HCT116 (cell line): Measurements from ENCODE around the gene KMT2E. TPM values are rescaled to one million over a fixed set of nuclear protein-coding genes. Genes with fewer than 3 reads are reported as not detected.

Experiments used
- ATAC-seq: fragments of 200-7000 bp; cut with Tn5 transposase; 2 replicates; pipeline ENCODE4 v1.9.1; 2020; ENCODE audit warnings: mild to moderate bottlenecking, moderate library complexity
- BruUV-seq: library from RNA; stranded (reverse); fragments of 400-500 nt; replicated peaks from 2 replicates; lab custom pipeline; 2021; lab: Mats Ljungman, UMichigan
- CTCF ChIA-PET: fragments of 300-600 bp; sonication (Branson Sonifier 250); formaldehyde crosslinking; loops from one replicate; lab custom pipeline; 2021; ENCODE audit warnings: antibody characterized with exemption; lab: Charles Lee
- POLR2A ChIA-PET: fragments of 300-600, 350-600 bp; sonication (Branson Sonifier 250); formaldehyde crosslinking; loops from one replicate; lab custom pipeline; 2021; ENCODE audit warnings: antibody characterized with exemption; lab: Charles Lee
- RAD21 ChIA-PET, 2 experiments: fragments of 300-600 bp; sonication (Branson Sonifier 250); formaldehyde crosslinking; loops; one replicate each; lab custom pipeline; 2023; ENCODE audit warnings: low total read pairs in 2 of 2; ENCODE audit not compliant: uncharacterized antibody in 2 of 2, unreplicated experiment in 2 of 2, low non-redundant PET in 1 of 2; lab: Charles Lee
- DNase-seq: peaks from one replicate; pipeline ENCODE4 v3.0.0-alpha.2; 2010; ENCODE audit warnings: low read depth, low spot score
- H2AFZ ChIP-seq: fragments of 200-600 bp; shearing (Covaris generic), sonication (generic); 2 replicates; pipeline ENCODE4 v1.6.1; 2017; ENCODE audit warnings: low read depth, mixed run types, mixed read lengths, antibody characterized with exemption, low read length; ENCODE audit not compliant: poor library complexity, severe bottlenecking
- H3K27ac ChIP-seq: 2 replicates; pipeline ENCODE4 v1.5.1; 2012; ENCODE audit warnings: low read depth, low read length
- H3K27me3 ChIP-seq: fragments of 200-600 bp; sonication (generic); 2 replicates; pipeline ENCODE4 v1.6.1; 2016; ENCODE audit warnings: mixed run types, low read length, mixed read lengths; ENCODE audit not compliant: insufficient read depth
- H3K36me3 ChIP-seq, 2 experiments: fragments of 200-500 bp in 1 of 2; fragments of 200-600 bp in 1 of 2; sonication (Bioruptor generic) in 1 of 2; sonication (generic) in 1 of 2; 2 replicates each; pipeline versions ENCODE4 v1.5.1 to v1.6.1; 2014 to 2016; ENCODE audit warnings: low read length in 2 of 2, inconsistent platforms in 1 of 2, mixed read lengths in 1 of 2, mixed run types in 1 of 2; ENCODE audit not compliant: insufficient read depth in 2 of 2, control insufficient read depth in 1 of 2
- H3K4me1 ChIP-seq, 2 experiments: fragments of 200-600 bp in 1 of 2; sonication (generic) in 1 of 2; 2 replicates each; pipeline versions ENCODE4 v1.5.1 to v1.6.1; 2012 to 2017; ENCODE audit warnings: low read length in 2 of 2, inconsistent platforms in 1 of 2, mild to moderate bottlenecking in 1 of 2, mixed read lengths in 1 of 2, mixed run types in 1 of 2, moderate library complexity in 1 of 2; ENCODE audit not compliant: insufficient read depth in 2 of 2, control insufficient read depth in 1 of 2
- H3K4me2 ChIP-seq: fragments of 200-600 bp; sonication (generic); 2 replicates; pipeline ENCODE4 v1.6.1; 2017; ENCODE audit warnings: mixed run types, low read length, mixed read lengths
- H3K4me3 ChIP-seq, 2 experiments: fragments of 200-600 bp in 1 of 2; sonication (generic) in 1 of 2; replicated peaks in 1 of 2; 2 replicates each; pipeline ENCODE4 v1.5.1; 2011 to 2016; ENCODE audit warnings: low read length in 2 of 2, control low read depth in 1 of 2, low read depth in 1 of 2, mild to moderate bottlenecking in 1 of 2, mixed read lengths in 1 of 2, mixed run types in 1 of 2
- H3K79me2 ChIP-seq: fragments of 200-600 bp; sonication (generic); 2 replicates; pipeline ENCODE4 v1.6.1; 2017; ENCODE audit warnings: mild to moderate bottlenecking, mixed run types, low read length, moderate library complexity, mixed read lengths; ENCODE audit not compliant: insufficient read depth
- H3K9ac ChIP-seq: fragments of 200-600 bp; sonication (generic); 2 replicates; pipeline ENCODE4 v1.6.1; 2016; ENCODE audit warnings: low read length, mixed read lengths
- H3K9me2 ChIP-seq: fragments of 200-600 bp; sonication (generic), shearing (Covaris generic); 2 replicates; pipeline ENCODE4 v1.6.1; 2017; ENCODE audit warnings: mixed run types, mild to moderate bottlenecking, moderate library complexity; ENCODE audit not compliant: insufficient read depth
- H3K9me3 ChIP-seq, 2 experiments: fragments of 200-500 bp in 1 of 2; fragments of 200-600 bp in 1 of 2; sonication (Bioruptor generic) in 1 of 2; sonication (generic) in 1 of 2; 2 replicates each; pipeline ENCODE4 v1.6.1; 2014 to 2017; ENCODE audit warnings: low read length in 2 of 2, mixed read lengths in 2 of 2, inconsistent platforms in 1 of 2, low read depth in 1 of 2, mild to moderate bottlenecking in 1 of 2, mixed run types in 1 of 2, moderate library complexity in 1 of 2; ENCODE audit not compliant: control insufficient read depth in 1 of 2, insufficient read depth in 1 of 2
- H4K20me1 ChIP-seq: fragments of 200-600 bp; sonication (generic), shearing (Covaris generic); 2 replicates; pipeline ENCODE4 v1.6.1; 2017; ENCODE audit warnings: mixed run types, mild to moderate bottlenecking, moderate library complexity; ENCODE audit not compliant: insufficient read depth
- ATF3 ChIP-seq: IDR thresholded peaks from 2 replicates; pipeline ENCODE4 v1.6.1; 2012
- CBX3 ChIP-seq: IDR thresholded peaks from 2 replicates; pipeline ENCODE4 v1.6.1; 2012; ENCODE audit warnings: low read depth
- CEBPB ChIP-seq: IDR thresholded peaks from 2 replicates; pipeline ENCODE4 v1.6.1; 2012; ENCODE audit warnings: low read depth
- CTCF ChIP-seq, 3 experiments: fragments of 200-600 bp in 1 of 3; sonication (generic) in 1 of 3; IDR thresholded peaks in 2 of 3; conservative IDR thresholded peaks in 1 of 3; 2 replicates each; pipeline ENCODE4 v1.5.1; 2012 to 2017; ENCODE audit warnings: low read depth in 2 of 3, low read length in 2 of 3, antibody characterized with exemption in 1 of 3, borderline replicate concordance in 1 of 3, control low read depth in 1 of 3, mild to moderate bottlenecking in 1 of 3, mixed read lengths in 1 of 3, mixed run types in 1 of 3, moderate library complexity in 1 of 3; ENCODE audit not compliant: insufficient read depth in 1 of 3
- EGR1 ChIP-seq: IDR thresholded peaks from 2 replicates; pipeline ENCODE4 v1.6.1; 2012; ENCODE audit warnings: low read depth
- ELF1 ChIP-seq: IDR thresholded peaks from 2 replicates; pipeline ENCODE4 v1.6.1; 2012; ENCODE audit warnings: low read depth, borderline replicate concordance
- EZH2 ChIP-seq: fragments of 200-600 bp; sonication (generic); IDR thresholded peaks from 2 replicates; pipeline ENCODE4 v1.6.1; 2017; ENCODE audit warnings: antibody characterized with exemption, mixed run types
- EZH2phosphoT487 ChIP-seq: fragments of 200-600 bp; IDR thresholded peaks from 2 replicates; pipeline ENCODE4 v1.6.1; 2018; ENCODE audit warnings: antibody characterized with exemption, borderline replicate concordance
- FOSL1 ChIP-seq: IDR thresholded peaks from 2 replicates; pipeline ENCODE4 v1.6.1; 2012; ENCODE audit warnings: low read depth
- JUND ChIP-seq: IDR thresholded peaks from 2 replicates; pipeline ENCODE4 v1.6.1; 2012
- POLR2AphosphoS5 ChIP-seq: IDR thresholded peaks from 2 replicates; pipeline ENCODE4 v1.6.1; 2011; ENCODE audit warnings: mild to moderate bottlenecking, low read depth, low read length, moderate library complexity
- RAD21 ChIP-seq: IDR thresholded peaks from 2 replicates; pipeline ENCODE4 v1.6.1; 2012; ENCODE audit warnings: low read depth, mild to moderate bottlenecking
- REST ChIP-seq: IDR thresholded peaks from 2 replicates; pipeline ENCODE4 v1.6.1; 2012; ENCODE audit warnings: low read depth
- SP1 ChIP-seq: IDR thresholded peaks from 2 replicates; pipeline ENCODE4 v1.6.1; 2012; ENCODE audit warnings: low read depth
- SRF ChIP-seq: IDR thresholded peaks from 2 replicates; pipeline ENCODE4 v1.6.1; 2012; ENCODE audit warnings: low read depth
- TCF7L2 ChIP-seq: IDR thresholded peaks from 2 replicates; pipeline ENCODE4 v1.7.0; 2011; ENCODE audit warnings: borderline replicate concordance, inconsistent platforms; ENCODE audit not compliant: insufficient read depth, insufficient read length; ENCODE audit errors: extremely low read depth
- YY1 ChIP-seq: IDR thresholded peaks from 2 replicates; pipeline ENCODE4 v1.6.1; 2011; ENCODE audit warnings: low read length, low read depth, moderate library complexity, mild to moderate bottlenecking; ENCODE audit not compliant: insufficient replicate concordance; ENCODE audit errors: extremely low read depth
- ZBTB33 ChIP-seq: IDR thresholded peaks from 2 replicates; pipeline ENCODE4 v1.6.1; 2011; ENCODE audit warnings: mild to moderate bottlenecking, low read length, moderate library complexity; ENCODE audit not compliant: insufficient replicate concordance; ENCODE audit errors: extremely low read depth
- ZFX ChIP-seq: fragments of 450-650 bp; IDR thresholded peaks from 2 replicates; pipeline ENCODE4 v1.6.1; 2017
- ZNF274 ChIP-seq: fragments of 200-500 bp; sonication (Bioruptor generic); IDR thresholded peaks from 2 replicates; pipeline ENCODE4 v1.6.1; 2014; ENCODE audit warnings: mild to moderate bottlenecking, low read depth, low read length, inconsistent platforms
- intact Hi-C: fragments of 100-400 bp; cut with micrococcal nuclease; formaldehyde crosslinking; loops from 2 replicates; pipeline ENCODE4 v1.10.0; 2022
- total RNA-seq: library from RNA; stranded (reverse); gene quantifications from one replicate; pipeline ENCODE4 v1.2.1, GENCODE V29; 2021; ENCODE audit not compliant: unreplicated experiment

KMT2E gene
- total RNA-seq, 1 experiment from 2014 or later = 39.8 TPM

GRCh38 chr7:105122619-105123018 is 108.6 kb downstream of the KMT2E start:
- no peak for ATAC-seq
- POLR2A ChIA-PET = no interaction called here

More at GRCh38 chr7:105122619-105123018, 108.6 kb downstream of the KMT2E start:
- no peak overlapping the region for H3K9ac ChIP-seq
- ChIA-PET RAD21 (no interaction called here), CTCF (no interaction called here)
- no peaks in the 10 kb centered on the region for H3K27me3 ChIP-seq
- H4K20me1 ChIP-seq = no peaks in the 10 kb centered on the region
- no TSS peak for BruUV-seq
- no peak overlapping the region for H3K4me2 ChIP-seq
- H3K79me2 ChIP-seq = no peaks in the 10 kb centered on the region
- H3K27ac ChIP-seq = no peak overlapping the region
- H2AFZ ChIP-seq = no peak overlapping the region
- DNase-seq = no peak
- no peak for TF ChIP-seq ATF3
- no peak for TF ChIP-seq ZFX
- TF ChIP-seq CTCF (IDR thresholded peaks at IDR 0.05 in 2 of 3, conservative IDR thresholded peaks at IDR 0.05 in 1 of 3; ENCODE audit: borderline replicate concordance in 1 of 3, insufficient read depth in 1 of 3, low read depth in 2 of 3, low read length in 2 of 3) = no peak
- no peak for TF ChIP-seq ZBTB33
- no peak for TF ChIP-seq EZH2phosphoT487
- no peak for TF ChIP-seq YY1
- TF ChIP-seq CBX3 = no peak
- TF ChIP-seq JUND = no peak
- TF ChIP-seq ZNF274 = no peak
- TF ChIP-seq SRF = no peak
- TF ChIP-seq ELF1 = no peak
- TF ChIP-seq SP1 = no peak
- TF ChIP-seq POLR2AphosphoS5 = no peak
- TF ChIP-seq FOSL1 = no peak
- no peak for TF ChIP-seq REST
- no peak for TF ChIP-seq EGR1
- TF ChIP-seq CEBPB = no peak
- no peak for TF ChIP-seq RAD21
- TF ChIP-seq TCF7L2 = no peak
- no peak for TF ChIP-seq EZH2
- H3K4me3 ChIP-seq = no peak overlapping the region
- intact Hi-C loops = no loop called here
- H3K9me2 ChIP-seq = no peaks in the 10 kb centered on the region
- 0 out of 4 replicates have a peak, but pooled peaks cover 0 to 3% of the 10 kb centered on the region in 2 experiments for H3K36me3 ChIP-seq
- H3K9me3 ChIP-seq = no peaks in the 10 kb centered on the region
- no peaks in the 10 kb centered on the region for H3K4me1 ChIP-seq
